ENCODE measurements around the gene PRDX5. TPM values are rescaled to one million over a fixed set of nuclear protein-coding genes. Genes with fewer than 3 reads are reported as not detected.
"Not testable (repeated sequence)": the region's sequence is repeated elsewhere in the genome, so short reads cannot be mapped to it uniquely, and the experiment has no call there.

The PRDX5 gene
- total RNA-seq, 1 experiment from 2014 or later: 381 TPM

- Histone ChIP-seq H3K9me2 (ENCODE audit: insufficient read depth) (no peaks in the 10 kb centered on the region), H3K27ac (peak overlapping the region; percentile 67), H3F3A (ENCODE audit: insufficient read depth, low read depth) (peaks cover 24% of the 10 kb centered on the region; the same call in 1 of the 2 replicates), H3K27me3 (ENCODE audit: insufficient read depth, low read depth) (no peaks in the 10 kb centered on the region), H3K4me2 (peak overlapping the region; percentile 94), H3K4me1 (replicated peaks; ENCODE audit: insufficient read depth) (peaks cover 27% of the 10 kb centered on the region), H2AFZ (peak overlapping the region; percentile 64), H3K4me3 (peak overlapping the region; percentile 77), H3K79me2 (ENCODE audit: low read depth) (peaks cover 34% of the 10 kb centered on the region), H3K36me3 (ENCODE audit: low read depth) (0 out of 2 replicates have a peak, but pooled peaks cover 7% of the 10 kb centered on the region), H3K9me3 (ENCODE audit: insufficient read depth, low read depth) (no peaks in the 10 kb centered on the region), H4K20me1 (ENCODE audit: insufficient read depth) (peaks cover 4% of the 10 kb centered on the region)
- no TSS peak for BruUV-seq (replicated peaks)
- POLR2A ChIA-PET (ENCODE audit: unreplicated experiment): interaction anchor here (0.6 to 1.2 kb wide), 6 partner anchors 12 to 304 kb away, joined by 3 to 23 read pairs (median 6); partner anchors contain the start of genes PRDX5 and TRMT112
- DNase-seq: peak; percentile 88 to 94
- CTCF ChIA-PET: interaction anchor here (0.6 to 1.5 kb wide), 3 partner anchors 12 to 96 kb away, joined by 3 to 20 read pairs (median 5); partner anchors contain the start of gene TRMT112
- intact Hi-C loops (cut with micrococcal nuclease; ENCODE audit: unreplicated experiment): loop anchor here (1.0 to 10.0 kb wide), 9 partner anchors 13 to 471 kb away; partner anchors contain the start of genes BAD, COX8A, FKBP2 and MARK2
- TF ChIP-seq CTCF (conservative IDR thresholded peaks at IDR 0.05): peak; percentile 51; the same call in 1 of the 2 replicates
- TF ChIP-seq EZH2 (IDR thresholded peaks at IDR 0.05; ENCODE audit: low read depth): no peak
Observed at GRCh38 chr11:64305691-64306562, 12.0 kb upstream of the PRDX5 start.

GRCh38 chr11:64306563-64306875 lies 11.4 kb upstream of the PRDX5 start:
- TF ChIP-seq CTCF (conservative IDR thresholded peaks at IDR 0.05) (no peak), EZH2 (IDR thresholded peaks at IDR 0.05; ENCODE audit: low read depth) (no peak)
- Histone ChIP-seq H3K4me3 (peak overlapping the region; percentile 77), H3F3A (ENCODE audit: insufficient read depth, low read depth) (peaks cover 23% of the 10 kb centered on the region; the same call in 1 of the 2 replicates), H2AFZ (peak overlapping the region; percentile 64), H3K4me2 (peak overlapping the region; percentile 94), H3K36me3 (ENCODE audit: low read depth) (0 out of 2 replicates have a peak, but pooled peaks cover 8% of the 10 kb centered on the region), H3K27ac (peak overlapping the region; percentile 67), H3K27me3 (ENCODE audit: insufficient read depth, low read depth) (no peaks in the 10 kb centered on the region), H3K4me1 (replicated peaks; ENCODE audit: insufficient read depth) (peaks cover 24% of the 10 kb centered on the region), H3K9me3 (ENCODE audit: insufficient read depth, low read depth) (no peaks in the 10 kb centered on the region), H4K20me1 (ENCODE audit: insufficient read depth) (peaks cover 4% of the 10 kb centered on the region), H3K9me2 (ENCODE audit: insufficient read depth) (no peaks in the 10 kb centered on the region), H3K79me2 (ENCODE audit: low read depth) (peaks cover 39% of the 10 kb centered on the region)
- ChIA-PET CTCF (interaction anchor here (0.6 kb wide), 1 partner anchor 96 kb away, joined by 3 read pairs; no protein-coding TSS in a partner anchor), POLR2A (ENCODE audit: unreplicated experiment) (interaction anchor here (0.6 kb wide), 1 partner anchor 21 kb away, joined by 3 read pairs; no protein-coding TSS in a partner anchor)
- no peak for DNase-seq
- intact Hi-C loops (cut with micrococcal nuclease; ENCODE audit: unreplicated experiment): loop anchor here (1.0 to 10.0 kb wide), 4 partner anchors 26 to 472 kb away; partner anchors contain the start of genes COX8A and MARK2
- TSS peak; percentile 51 for BruUV-seq (replicated peaks)

- H3K9me2 ChIP-seq (ENCODE audit: insufficient read depth): no peaks in the 10 kb centered on the region
- no peaks in the 10 kb centered on the region for H3K27me3 ChIP-seq (ENCODE audit: insufficient read depth, low read depth)
- peaks cover 4% of the 10 kb centered on the region for H4K20me1 ChIP-seq (ENCODE audit: insufficient read depth)
- H3K4me3 ChIP-seq: peak overlapping the region; percentile 77
- BruUV-seq (replicated peaks): no TSS peak
- H3K4me2 ChIP-seq: peak overlapping the region; percentile 94
- peak overlapping the region; percentile 67 for H3K27ac ChIP-seq
- H3F3A ChIP-seq (ENCODE audit: insufficient read depth, low read depth): peaks cover 20% of the 10 kb centered on the region; the same call in 1 of the 2 replicates
- 0 out of 2 replicates have a peak, but pooled peaks cover 8% of the 10 kb centered on the region for H3K36me3 ChIP-seq (ENCODE audit: low read depth)
- peak in 1 of 2 experiments; percentile 39 for DNase-seq
- no peak overlapping the region; the same call in 1 of the 2 replicates for H2AFZ ChIP-seq
- ChIA-PET POLR2A (ENCODE audit: unreplicated experiment) (interaction anchor here (0.6 kb wide), 2 partner anchors 20 to 22 kb away, joined by 3 to 12 read pairs; no protein-coding TSS in a partner anchor), CTCF (interaction anchor here (0.6 kb wide), 1 partner anchor 95 kb away, joined by 3 read pairs; no protein-coding TSS in a partner anchor)
- H3K4me1 ChIP-seq (replicated peaks; ENCODE audit: insufficient read depth): peaks cover 24% of the 10 kb centered on the region
- intact Hi-C loops (cut with micrococcal nuclease; ENCODE audit: unreplicated experiment): loop anchor here (1.0 to 10.0 kb wide), 4 partner anchors 25 to 472 kb away; partner anchors contain the start of genes COX8A and MARK2
- H3K79me2 ChIP-seq (ENCODE audit: low read depth): peaks cover 39% of the 10 kb centered on the region
- H3K9me3 ChIP-seq (ENCODE audit: insufficient read depth, low read depth): no peaks in the 10 kb centered on the region
- no peak for TF ChIP-seq CTCF (conservative IDR thresholded peaks at IDR 0.05)
- no peak for TF ChIP-seq EZH2 (IDR thresholded peaks at IDR 0.05; ENCODE audit: low read depth)
Observed at GRCh38 chr11:64306876-64307622, 10.9 kb upstream of the PRDX5 start.

- H3K36me3 ChIP-seq (ENCODE audit: low read depth); CTCF ChIA-PET; DNase-seq; H3K4me3 ChIP-seq; H4K20me1 ChIP-seq (ENCODE audit: insufficient read depth); H2AFZ ChIP-seq; H3K27ac ChIP-seq; H3K27me3 ChIP-seq (ENCODE audit: insufficient read depth, low read depth); H3K9me3 ChIP-seq (ENCODE audit: insufficient read depth, low read depth); BruUV-seq (replicated peaks); H3K9me2 ChIP-seq (ENCODE audit: insufficient read depth): not testable (repeated sequence)
- peak overlapping the region; percentile 94; the same call in 1 of the 2 replicates for H3K4me2 ChIP-seq
- peaks cover 24% of the 10 kb centered on the region for H3K4me1 ChIP-seq (replicated peaks; ENCODE audit: insufficient read depth)
- POLR2A ChIA-PET (ENCODE audit: unreplicated experiment): interaction anchor here (0.6 kb wide), 1 partner anchor 19 kb away, joined by 12 read pairs; no protein-coding TSS in a partner anchor
- peaks cover 27% of the 10 kb centered on the region; the same call in 1 of the 2 replicates for H3F3A ChIP-seq (ENCODE audit: insufficient read depth, low read depth)
- intact Hi-C loops (cut with micrococcal nuclease; ENCODE audit: unreplicated experiment): loop anchor here (10.0 kb wide), 2 partner anchors 333 to 473 kb away; partner anchors contain the start of genes COX8A and MARK2
- peaks cover 46% of the 10 kb centered on the region for H3K79me2 ChIP-seq (ENCODE audit: low read depth)
Observed at GRCh38 chr11:64307795-64308194, 10.1 kb upstream of the PRDX5 start.

All from PC-9 (cell line).